Trophoblast cell (in vitro differentiated cells and primary cell): ENCODE data around the gene INSM2.

Source experiments
- DNase-seq, 2 donors: peaks; one replicate each; pipeline ENCODE4 v3.0.0-alpha.2; 2016
- H2AFZ ChIP-seq: 2 replicates; pipeline ENCODE4 v1.6.1; 2013; ENCODE audit warnings: low read length, moderate library complexity, mild to moderate bottlenecking; ENCODE audit not compliant: insufficient read depth, poor library complexity
- H2AK5ac ChIP-seq: 2 replicates; pipeline ENCODE4 v1.6.1; 2013; ENCODE audit warnings: mild to moderate bottlenecking, low read length
- H2BK120ac ChIP-seq: 2 replicates; pipeline ENCODE4 v1.6.1; 2013; ENCODE audit warnings: low read length, mild to moderate bottlenecking, moderate library complexity; ENCODE audit not compliant: insufficient read depth, poor library complexity
- H2BK12ac ChIP-seq: 2 replicates; pipeline ENCODE4 v1.6.1; 2013; ENCODE audit warnings: mild to moderate bottlenecking, low read length, moderate library complexity
- H2BK5ac ChIP-seq: 2 replicates; pipeline ENCODE4 v1.6.1; 2013; ENCODE audit warnings: low read length, low read depth, moderate library complexity, mild to moderate bottlenecking; ENCODE audit not compliant: poor library complexity
- H3K14ac ChIP-seq: 2 replicates; pipeline ENCODE4 v1.6.1; 2013; ENCODE audit warnings: mild to moderate bottlenecking, low read length
- H3K18ac ChIP-seq: 2 replicates; pipeline ENCODE4 v1.6.1; 2013; ENCODE audit warnings: mild to moderate bottlenecking, low read length
- H3K23ac ChIP-seq: 2 replicates; pipeline ENCODE4 v1.6.1; 2013; ENCODE audit warnings: low read length
- H3K27ac ChIP-seq: 2 replicates; pipeline ENCODE4 v1.5.1; 2013; ENCODE audit warnings: low read depth, mild to moderate bottlenecking, inconsistent platforms, low read length, moderate library complexity
- H3K27me3 ChIP-seq: 2 replicates; pipeline ENCODE4 v1.6.1; 2013; ENCODE audit warnings: inconsistent platforms, mild to moderate bottlenecking, low read length, moderate library complexity; ENCODE audit not compliant: insufficient read depth
- H3K36me3 ChIP-seq, 2 experiments: 1 replicate in 1 of 2; 2 replicates in 1 of 2; pipeline ENCODE4 v1.6.1; 2013; ENCODE audit warnings: low read length in 2 of 2, mild to moderate bottlenecking in 2 of 2, moderate library complexity in 1 of 2; ENCODE audit not compliant: insufficient read depth in 2 of 2, control insufficient read depth in 1 of 2
- H3K4ac ChIP-seq: 2 replicates; pipeline ENCODE4 v1.6.1; 2013; ENCODE audit warnings: low read depth, mild to moderate bottlenecking, low read length, moderate library complexity
- H3K4me1 ChIP-seq, 2 experiments: 1 replicate in 1 of 2; 2 replicates in 1 of 2; pipeline ENCODE4 v1.6.1; 2013; ENCODE audit warnings: low read length in 2 of 2, mild to moderate bottlenecking in 2 of 2, moderate library complexity in 1 of 2; ENCODE audit not compliant: insufficient read depth in 2 of 2, control insufficient read depth in 1 of 2
- H3K4me2 ChIP-seq: 2 replicates; pipeline ENCODE4 v1.6.1; 2013; ENCODE audit warnings: inconsistent platforms, mild to moderate bottlenecking, low read length, moderate library complexity
- H3K4me3 ChIP-seq: 2 replicates; pipeline ENCODE4 v1.5.1; 2013; ENCODE audit warnings: mild to moderate bottlenecking, low read depth, low read length, inconsistent platforms
- H3K79me1 ChIP-seq: one replicate; pipeline ENCODE4 v1.6.1; 2013; ENCODE audit warnings: low read length
- H3K79me2 ChIP-seq: 2 replicates; pipeline ENCODE4 v1.6.1; 2013; ENCODE audit warnings: low read length, mild to moderate bottlenecking; ENCODE audit not compliant: control insufficient read depth, insufficient read depth, poor library complexity
- H3K9ac ChIP-seq: 2 replicates; pipeline ENCODE4 v1.6.1; 2013; ENCODE audit warnings: mild to moderate bottlenecking, low read length
- H3K9me3 ChIP-seq: 2 replicates; pipeline ENCODE4 v1.6.1; 2013; ENCODE audit warnings: low read depth, mild to moderate bottlenecking, control low read depth, inconsistent platforms, low read length; ENCODE audit not compliant: insufficient read depth
- H4K12ac ChIP-seq: 2 replicates; pipeline ENCODE4 v1.6.1; 2013; ENCODE audit warnings: low read depth, mild to moderate bottlenecking, low read length, moderate library complexity
- H4K8ac ChIP-seq: 2 replicates; pipeline ENCODE4 v1.6.1; 2013; ENCODE audit warnings: low read depth, mild to moderate bottlenecking, low read length, moderate library complexity
- H4K91ac ChIP-seq: one replicate; pipeline ENCODE4 v1.6.1; 2013; ENCODE audit warnings: low read depth, mild to moderate bottlenecking, low read length, moderate library complexity
- WGBS: extraction: QIAGEN DNeasy Blood & Tissue Kit; methylation state at CpG from one replicate; pipeline ENCODE4 v1.1.7; 2013; ENCODE audit warnings: missing lambda C conversion rate; ENCODE audit not compliant: insufficient read length, insufficient coverage; ENCODE audit errors: extremely low coverage; 5-methylcytosine and 5-hydroxymethylcytosine counted together

INSM2 gene

DNA sequence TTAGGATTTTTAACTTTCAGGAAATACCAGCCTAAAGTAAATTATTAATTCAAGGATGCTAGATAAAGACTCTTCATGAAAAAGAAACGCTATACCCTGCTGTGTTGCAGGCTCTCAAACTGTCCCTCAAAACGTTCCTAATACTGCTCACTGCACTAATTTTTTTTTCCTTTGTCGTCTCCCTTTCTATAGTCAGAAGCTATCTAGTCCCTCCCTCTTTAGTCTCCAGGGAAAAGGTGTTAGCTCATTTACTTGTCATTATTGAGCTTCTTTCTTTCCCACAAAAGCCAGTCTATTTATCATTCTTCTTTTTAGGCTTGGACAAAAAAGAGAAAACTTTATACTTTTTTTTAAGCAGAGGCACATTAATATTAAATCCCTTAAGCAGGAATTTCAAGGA lies 30.3 kb upstream of the INSM2 start:
- H2BK120ac ChIP-seq = no peak overlapping the region
- no peak overlapping the region for H3K18ac ChIP-seq
- H3K79me2 ChIP-seq = no peaks in the 10 kb centered on the region
- H3K14ac ChIP-seq = no peak overlapping the region
- H3K23ac ChIP-seq = no peak overlapping the region
- no peak overlapping the region for H3K27ac ChIP-seq
- H3K9me3 ChIP-seq = no peaks in the 10 kb centered on the region
- DNase-seq = no peak
- H3K4me3 ChIP-seq = no peak overlapping the region
- no peak overlapping the region for H2BK12ac ChIP-seq
- no peak overlapping the region for H2AFZ ChIP-seq
- no peak overlapping the region for H4K12ac ChIP-seq
- no peak overlapping the region for H3K4ac ChIP-seq
- no peak overlapping the region for H3K9ac ChIP-seq
- no peak overlapping the region for H4K8ac ChIP-seq
- no peak overlapping the region for H3K4me2 ChIP-seq
- no CpG with 5 or more reads among the region's 3 CpGs for WGBS
- no peak overlapping the region for H2AK5ac ChIP-seq
- no peaks in the 10 kb centered on the region for H3K79me1 ChIP-seq
- H3K4me1 ChIP-seq = no peaks in the 10 kb centered on the region
- H3K27me3 ChIP-seq = no peaks in the 10 kb centered on the region
- H4K91ac ChIP-seq = no peak overlapping the region
- H3K36me3 ChIP-seq = no peaks in the 10 kb centered on the region
- no peak overlapping the region for H2BK5ac ChIP-seq

- Histone ChIP-seq H3K79me2 (no peaks in the 10 kb centered on the region), H4K12ac (no peak overlapping the region), H4K91ac (no peak overlapping the region), H3K27me3 (no peaks in the 10 kb centered on the region), H2BK12ac (no peak overlapping the region), H2BK5ac (no peak overlapping the region), H3K4me2 (no peak overlapping the region), H2AK5ac (no peak overlapping the region), H3K9me3 (no peaks in the 10 kb centered on the region), H3K4me1 (no peaks in the 10 kb centered on the region), H3K4ac (no peak overlapping the region), H2BK120ac (no peak overlapping the region), H3K14ac (no peak overlapping the region), H3K4me3 (no peak overlapping the region), H3K27ac (no peak overlapping the region), H3K36me3 (no peaks in the 10 kb centered on the region), H3K79me1 (no peaks in the 10 kb centered on the region), H4K8ac (no peak overlapping the region), H3K23ac (no peak overlapping the region), H3K18ac (no peak overlapping the region), H3K9ac (no peak overlapping the region), H2AFZ (no peak overlapping the region)
- no CpG with 5 or more reads among the region's 1 CpG for WGBS
- DNase-seq = no peak
These were observed 29.7 kb upstream of the INSM2 start for GRCh38 chr14:35504260-35504659.

GRCh38 chr14:35506461-35506860 lies 27.5 kb upstream of the INSM2 start:
- Histone ChIP-seq H3K4ac (no peak overlapping the region), H2AFZ (no peak overlapping the region), H3K27me3 (no peaks in the 10 kb centered on the region), H3K9me3 (no peaks in the 10 kb centered on the region), H3K4me3 (no peak overlapping the region), H3K9ac (no peak overlapping the region), H3K36me3 (no peaks in the 10 kb centered on the region), H3K79me1 (no peaks in the 10 kb centered on the region), H2BK5ac (no peak overlapping the region), H3K4me1 (no peaks in the 10 kb centered on the region), H3K27ac (no peak overlapping the region), H3K79me2 (no peaks in the 10 kb centered on the region), H3K14ac (no peak overlapping the region), H2BK120ac (no peak overlapping the region), H4K91ac (no peak overlapping the region), H3K23ac (no peak overlapping the region), H4K8ac (no peak overlapping the region), H4K12ac (no peak overlapping the region), H2BK12ac (no peak overlapping the region), H2AK5ac (no peak overlapping the region), H3K18ac (no peak overlapping the region), H3K4me2 (no peak overlapping the region)
- peak; percentile 62 to 80 for DNase-seq
- no CpG with 5 or more reads among the region's 6 CpGs for WGBS

DNA sequence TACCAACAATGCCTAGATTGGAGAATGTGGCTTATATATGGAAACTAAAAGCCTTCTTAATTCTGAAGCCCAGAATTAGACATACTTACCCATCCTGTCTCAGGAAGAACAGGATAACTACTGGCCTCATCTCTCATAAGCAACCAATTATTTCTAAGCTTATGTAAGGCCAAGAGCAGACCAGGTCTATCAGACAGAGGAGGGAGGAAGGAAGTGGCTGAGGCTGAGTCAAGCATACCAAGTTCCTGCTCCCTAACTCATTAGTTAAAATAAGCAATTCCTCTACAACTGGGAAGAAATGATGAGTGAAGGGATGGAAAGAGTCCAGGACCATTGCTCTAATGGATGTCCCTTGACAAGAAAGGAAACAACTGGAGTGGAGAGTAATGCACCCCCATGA lies 27.0 kb upstream of the INSM2 start:
- Histone ChIP-seq H3K4me2 (no peak overlapping the region), H3K79me1 (no peaks in the 10 kb centered on the region), H3K36me3 (no peaks in the 10 kb centered on the region), H4K12ac (no peak overlapping the region), H3K9ac (no peak overlapping the region), H3K27me3 (no peaks in the 10 kb centered on the region), H2AK5ac (no peak overlapping the region), H3K4me3 (no peak overlapping the region), H4K8ac (no peak overlapping the region), H4K91ac (no peak overlapping the region), H2BK5ac (no peak overlapping the region), H3K18ac (no peak overlapping the region), H2AFZ (no peak overlapping the region), H3K14ac (no peak overlapping the region), H3K79me2 (no peaks in the 10 kb centered on the region), H2BK120ac (no peak overlapping the region), H3K9me3 (peaks cover 2% of the 10 kb centered on the region), H3K23ac (no peak overlapping the region), H3K4me1 (no peaks in the 10 kb centered on the region), H3K27ac (no peak overlapping the region), H3K4ac (no peak overlapping the region), H2BK12ac (no peak overlapping the region)
- DNase-seq = peak in 1 of 2 donors; percentile 16
